Spleen (tissue), 11 donors: ENCODE data around the gene ANKRD24. TPM values are rescaled to one million over a fixed set of nuclear protein-coding genes. Genes with fewer than 3 reads are reported as not detected.
A peak's percentile ranks its signal among the peaks of the same experiment; 100 is the strongest.

Experiments used
- DNase-seq: peaks from one replicate; pipeline ENCODE4 v3.0.0-alpha.2; 2020
- H3K27ac ChIP-seq, 8 donors: fragments of 200-600 bp; sonication (generic) in 7 of 8; 1 replicate in 4 of 8; 2 replicates in 4 of 8; pipeline versions ENCODE4 v1.5.0 to v1.8.0; 2016 to 2021; ENCODE audit warnings: inconsistent platforms in 4 of 8, mild to moderate bottlenecking in 4 of 8, moderate library complexity in 1 of 8
- H3K27me3 ChIP-seq, 7 donors: fragments of 200-600 bp; sonication (generic) in 6 of 7; replicated peaks in 1 of 7; 1 replicate in 4 of 7; 2 replicates in 3 of 7; pipeline versions ENCODE4 v1.5.0 to v1.8.0; 2016 to 2021; ENCODE audit warnings: inconsistent platforms in 3 of 7, mild to moderate bottlenecking in 1 of 7
- H3K36me3 ChIP-seq, 6 donors: fragments of 200-600 bp; sonication (generic) in 5 of 6; 1 replicate in 4 of 6; 2 replicates in 2 of 6; pipeline versions ENCODE4 v1.5.0 to v1.8.0; 2016 to 2021; ENCODE audit warnings: inconsistent platforms in 2 of 6
- H3K4me1 ChIP-seq, 6 donors: fragments of 200-600 bp; sonication (generic) in 5 of 6; 1 replicate in 3 of 6; 2 replicates in 3 of 6; pipeline versions ENCODE4 v1.5.0 to v1.8.0; 2016 to 2021; ENCODE audit warnings: inconsistent platforms in 3 of 6
- H3K4me3 ChIP-seq, 8 donors: fragments of 200-600 bp; sonication (generic) in 7 of 8; 1 replicate in 4 of 8; 2 replicates in 4 of 8; pipeline versions ENCODE4 v1.5.0 to v1.8.0; 2016 to 2021; ENCODE audit warnings: inconsistent platforms in 4 of 8, mild to moderate bottlenecking in 4 of 8, moderate library complexity in 2 of 8
- H3K9me3 ChIP-seq, 8 donors: fragments of 200-600 bp; sonication (generic) in 7 of 8; 1 replicate in 4 of 8; 2 replicates in 4 of 8; pipeline versions ENCODE4 v1.5.0 to v1.8.0; 2016 to 2021; ENCODE audit warnings: inconsistent platforms in 4 of 8
- CTCF ChIP-seq, 11 experiments: fragments of 200-600 bp in 7 of 11; fragments of 450-650 bp in 4 of 11; sonication (generic) in 4 of 11; IDR thresholded peaks in 8 of 11; conservative IDR thresholded peaks in 3 of 11; 1 replicate in 7 of 11; 2 replicates in 4 of 11; pipeline versions ENCODE4 v1.4.0 to v1.8.0; 2016 to 2021; ENCODE audit warnings: antibody characterized with exemption in 11 of 11, inconsistent platforms in 4 of 11, mild to moderate bottlenecking in 1 of 11
- POLR2A ChIP-seq, 3 donors: fragments of 450-650 bp; IDR thresholded peaks; one replicate each; pipeline ENCODE4 v1.5.1; 2017; ENCODE audit warnings: antibody characterized with exemption in 3 of 3, mild to moderate bottlenecking in 1 of 3
- POLR2AphosphoS5 ChIP-seq, 3 donors: sonication (generic); formaldehyde crosslinking; IDR thresholded peaks; one replicate each; pipeline ENCODE4 v1.5.1; 2017; ENCODE audit warnings: antibody characterized with exemption in 3 of 3
- WGBS, 5 donors: extraction: QIAGEN DNeasy Blood & Tissue Kit in 3 of 5; methylation state at CpG; one replicate each; pipeline versions ENCODE4 v1.1.5 to v1.1.7; 2013 to 2018; 5-methylcytosine and 5-hydroxymethylcytosine counted together
- intact Hi-C: fragments of 100-400 bp; cut with DNase I; formaldehyde crosslinking; loops from one replicate; pipeline ENCODE4 v1.15.0; 2023; ENCODE audit warnings: low total_unique reads
- polyA plus RNA-seq, 3 donors: library from polyadenylated mRNA; stranded (reverse); fragments of 200-250 nt; gene quantifications; one replicate each; pipeline ENCODE4 v1.2.1, GENCODE V29; 2013
- total RNA-seq, 7 donors: library from RNA; depleted of rRNA in 3 of 7; stranded (reverse); fragments of >200 nt in 3 of 7; fragmentation: NEBNext Ultra II Directional in 4 of 7; extraction: Animal tissue kit (Norgen Biotek cat#: 25700) in 4 of 7; gene quantifications; one replicate each; pipeline versions ENCODE4 v1.1.0 to v1.2.1, GENCODE V29; 2016 to 2021
- donor health status: healthy with polysubstance abuse.
- donor health status: DM: no; HTN: no; CAD: no; lungs with moderate emphysema.
- donor health status: DM: no; HTN: no; CAD: no.
- donor health status: Bipolar disorder and iron deficiency.
- donor health status: healthy.
- donor health status: DM: no; HTN: no; CAD: no.
- donor health status: DM: yes; HTN: yes; CAD: no.

Gene ANKRD24
- total and polyA plus RNA-seq, 10 donors: 0.67 to 2.2 (median 0.96) TPM

- intact Hi-C loops: no loop called here
- Histone ChIP-seq H3K36me3 (no peaks in the 10 kb centered on the region), H3K27me3 (peaks cover 0 to 37% (median 7%) of the 10 kb centered on the region in 7 donors), H3K9me3 (no peaks in the 10 kb centered on the region), H3K4me1 (peaks cover 0 to 13% (median 10%) of the 10 kb centered on the region in 6 donors), H3K4me3 (no peak overlapping the region), H3K27ac (no peak overlapping the region)
- TF ChIP-seq POLR2A (IDR thresholded peaks at IDR 0.05) (no peak), CTCF (IDR thresholded peaks at IDR 0.05 in 8 of 11, conservative IDR thresholded peaks at IDR 0.05 in 3 of 11) (no peak), POLR2AphosphoS5 (IDR thresholded peaks at IDR 0.05) (no peak)
- WGBS, 5 donors: 69 to 82% (median 79%) methylated on average over 11 to 15 of the region's 15 CpGs
- no peak for DNase-seq
Observed at GRCh38 chr19:4224470-4224869, 42.0 kb downstream of the ANKRD24 start.

GRCh38 chr19:4225885-4226284 is 43.4 kb downstream of the ANKRD24 start:
- TF ChIP-seq CTCF (IDR thresholded peaks at IDR 0.05 in 8 of 11, conservative IDR thresholded peaks at IDR 0.05 in 3 of 11) (no peak), POLR2AphosphoS5 (IDR thresholded peaks at IDR 0.05) (no peak), POLR2A (IDR thresholded peaks at IDR 0.05) (no peak)
- Histone ChIP-seq H3K4me3 (no peak overlapping the region), H3K9me3 (no peaks in the 10 kb centered on the region), H3K4me1 (peaks cover 0 to 23% (median 13%) of the 10 kb centered on the region in 6 donors), H3K36me3 (no peaks in the 10 kb centered on the region), H3K27ac (no peak overlapping the region), H3K27me3 (peaks cover 0 to 51% (median 11%) of the 10 kb centered on the region in 7 donors)
- intact Hi-C loops: no loop called here
- 68 to 76% (median 76%) methylated on average over 8 of the region's 8 CpGs for WGBS, 5 donors
- DNase-seq: no peak

GRCh38 chr19:4227771-4228170 is 45.3 kb downstream of the ANKRD24 start:
- intact Hi-C loops: no loop called here
- Histone ChIP-seq H3K9me3 (no peaks in the 10 kb centered on the region), H3K36me3 (no peaks in the 10 kb centered on the region), H3K27me3 (peaks cover 0 to 70% (median 11%) of the 10 kb centered on the region in 7 donors), H3K4me3 (no peak overlapping the region), H3K27ac (no peak overlapping the region), H3K4me1 (peaks cover 0 to 26% (median 13%) of the 10 kb centered on the region in 6 donors)
- no peak for DNase-seq
- TF ChIP-seq POLR2A (IDR thresholded peaks at IDR 0.05): no peak
- TF ChIP-seq POLR2AphosphoS5 (IDR thresholded peaks at IDR 0.05): no peak

- H3K27me3 ChIP-seq: peaks cover 0 to 80% (median 15%) of the 10 kb centered on the region in 7 donors
- no peaks in the 10 kb centered on the region for H3K36me3 ChIP-seq
- H3K4me3 ChIP-seq: peak overlapping the region in 5 of 8 donors; percentile 17 to 59 (median 23)
- no peak for TF ChIP-seq POLR2AphosphoS5 (IDR thresholded peaks at IDR 0.05)
- TF ChIP-seq CTCF (IDR thresholded peaks at IDR 0.05 in 8 of 11, conservative IDR thresholded peaks at IDR 0.05 in 3 of 11): no peak
- TF ChIP-seq POLR2A (IDR thresholded peaks at IDR 0.05): no peak
- H3K4me1 ChIP-seq: peaks cover 0 to 26% (median 13%) of the 10 kb centered on the region in 6 donors
- intact Hi-C loops: no loop called here
- DNase-seq: no peak
- H3K9me3 ChIP-seq: no peaks in the 10 kb centered on the region
- WGBS, 5 donors: 51 to 62% (median 58%) methylated on average over 2 of the region's 2 CpGs
- H3K27ac ChIP-seq: peak overlapping the region in 2 of 8 donors; percentile 61
Observed at GRCh38 chr19:4228765-4229178, 46.3 kb downstream of the ANKRD24 start.
